ENCODE measurements around the gene NXNL2. TPM values are rescaled to one million over a fixed set of nuclear protein-coding genes. Genes with fewer than 3 reads are reported as not detected.

NXNL2 gene
- total RNA-seq, 1 experiment from 2014 or later = 0.86 TPM

DNA sequence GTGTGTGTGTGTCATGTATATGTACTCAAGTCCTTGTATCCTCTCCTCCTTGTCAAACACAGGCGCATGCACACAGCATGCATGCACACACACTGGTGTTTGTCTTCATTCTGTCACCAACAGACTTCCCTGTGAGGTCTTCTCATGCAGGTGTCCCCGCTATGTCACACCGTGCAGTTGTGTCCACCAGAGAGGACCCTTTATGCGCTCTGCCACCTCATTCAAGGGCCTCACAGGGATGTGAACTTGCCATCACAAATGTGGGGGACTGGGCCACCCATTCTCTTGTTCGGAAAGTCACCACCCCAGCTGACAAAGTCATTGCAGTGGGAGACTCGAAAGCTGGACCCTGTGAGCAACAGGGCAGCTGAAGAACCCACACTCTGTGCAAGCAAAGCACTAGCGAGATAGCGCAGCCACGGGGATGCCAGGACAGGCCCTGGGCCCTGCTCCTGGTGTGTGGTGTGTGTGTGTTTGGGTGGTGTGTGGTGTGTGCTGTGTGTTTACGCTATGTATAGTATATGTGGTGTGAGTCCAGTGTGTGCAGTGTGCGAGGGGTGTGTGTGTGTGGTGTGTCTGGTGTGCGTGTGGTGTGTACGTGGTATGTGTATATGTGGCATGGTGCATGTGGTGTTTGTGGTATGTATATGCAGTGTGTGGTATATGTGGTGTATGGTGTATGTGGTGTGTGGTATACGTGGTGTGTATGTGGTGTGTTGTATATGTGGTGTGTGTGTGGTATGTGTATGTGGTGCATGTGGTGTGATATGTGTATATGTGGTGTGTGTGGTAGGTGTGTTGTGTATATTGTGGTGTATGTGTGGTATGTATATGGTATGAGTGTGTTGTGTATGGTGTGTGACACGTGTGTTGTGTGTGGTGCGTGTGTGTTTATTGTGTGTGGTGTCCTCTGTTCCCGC lies 30.9 kb upstream of the NXNL2 start:
- ChIA-PET CTCF (no interaction called here), RAD21 (ENCODE audit: low non-redundant PET in 1 of 2, low total read pairs in 2 of 2, uncharacterized antibody in 2 of 2, unreplicated experiment in 2 of 2) (no interaction called here), POLR2A (no interaction called here)
- no peaks in the 10 kb centered on the region for H3K4me1 ChIP-seq (ENCODE audit: control insufficient read depth in 1 of 2, insufficient read depth in 2 of 2, low read length in 2 of 2)
- H3K9me2 ChIP-seq (ENCODE audit: insufficient read depth) = no peaks in the 10 kb centered on the region
- no peaks in the 10 kb centered on the region for H3K79me2 ChIP-seq (ENCODE audit: insufficient read depth, low read length)
- TF ChIP-seq CTCF (IDR thresholded peaks at IDR 0.05 in 2 of 3, conservative IDR thresholded peaks at IDR 0.05 in 1 of 3; ENCODE audit: borderline replicate concordance in 1 of 3, insufficient read depth in 1 of 3, low read depth in 2 of 3, low read length in 2 of 3) (no peak), SRF (IDR thresholded peaks at IDR 0.05; ENCODE audit: low read depth) (no peak), POLR2AphosphoS5 (IDR thresholded peaks at IDR 0.05; ENCODE audit: low read depth, low read length) (no peak), ELF1 (IDR thresholded peaks at IDR 0.05; ENCODE audit: borderline replicate concordance, low read depth) (no peak), ZNF274 (IDR thresholded peaks at IDR 0.05; ENCODE audit: low read depth, low read length) (no peak), CEBPB (IDR thresholded peaks at IDR 0.05; ENCODE audit: low read depth) (no peak)
- no peaks in the 10 kb centered on the region for H3K36me3 ChIP-seq (ENCODE audit: control insufficient read depth in 1 of 2, insufficient read depth in 2 of 2, low read length in 2 of 2)
- H3K27ac ChIP-seq (ENCODE audit: low read depth, low read length) = no peak overlapping the region
- no peaks in the 10 kb centered on the region for H3K9me3 ChIP-seq (ENCODE audit: control insufficient read depth in 1 of 2, insufficient read depth in 1 of 2, low read depth in 1 of 2, low read length in 2 of 2)
- no peaks in the 10 kb centered on the region for H4K20me1 ChIP-seq (ENCODE audit: insufficient read depth)
- H3K27me3 ChIP-seq (ENCODE audit: insufficient read depth, low read length) = no peaks in the 10 kb centered on the region
- ATAC-seq (no peak), DNase-seq (ENCODE audit: low read depth, low spot score) (no peak)
- no peak overlapping the region for H2AFZ ChIP-seq (ENCODE audit: low read depth, low read length, poor library complexity, severe bottlenecking)
- intact Hi-C loops (cut with micrococcal nuclease) = no loop called here
- no peak overlapping the region for H3K4me3 ChIP-seq (replicated peaks in 1 of 2; ENCODE audit: low read depth in 1 of 2, low read length in 2 of 2)
- BruUV-seq (replicated peaks) = no TSS peak
- H3K4me2 ChIP-seq (ENCODE audit: low read length) = no peak overlapping the region
- no peak overlapping the region for H3K9ac ChIP-seq (ENCODE audit: low read length)

- intact Hi-C loops (cut with micrococcal nuclease) = no loop called here
- no peak overlapping the region for H3K9ac ChIP-seq (ENCODE audit: low read length)
- no peak overlapping the region for H2AFZ ChIP-seq (ENCODE audit: low read depth, low read length, poor library complexity, severe bottlenecking)
- no TSS peak for BruUV-seq (replicated peaks)
- H3K9me2 ChIP-seq (ENCODE audit: insufficient read depth) = no peaks in the 10 kb centered on the region
- DNase-seq (ENCODE audit: low read depth, low spot score) (no peak), ATAC-seq (no peak)
- ChIA-PET RAD21 (ENCODE audit: low non-redundant PET in 1 of 2, low total read pairs in 2 of 2, uncharacterized antibody in 2 of 2, unreplicated experiment in 2 of 2) (no interaction called here), CTCF (no interaction called here), POLR2A (no interaction called here)
- H3K79me2 ChIP-seq (ENCODE audit: insufficient read depth, low read length) = no peaks in the 10 kb centered on the region
- TF ChIP-seq EGR1 (IDR thresholded peaks at IDR 0.05; ENCODE audit: low read depth) = no peak
- TF ChIP-seq RAD21 (IDR thresholded peaks at IDR 0.05; ENCODE audit: low read depth) = no peak
- no peak for TF ChIP-seq ZFX (IDR thresholded peaks at IDR 0.05)
- no peak for TF ChIP-seq CBX3 (IDR thresholded peaks at IDR 0.05; ENCODE audit: low read depth)
- no peak for TF ChIP-seq JUND (IDR thresholded peaks at IDR 0.05)
- no peak for TF ChIP-seq REST (IDR thresholded peaks at IDR 0.05; ENCODE audit: low read depth)
- TF ChIP-seq SP1 (IDR thresholded peaks at IDR 0.05; ENCODE audit: low read depth) = no peak
- no peak for TF ChIP-seq SIN3A (IDR thresholded peaks at IDR 0.05; ENCODE audit: low read depth)
- TF ChIP-seq, protein P1, sequence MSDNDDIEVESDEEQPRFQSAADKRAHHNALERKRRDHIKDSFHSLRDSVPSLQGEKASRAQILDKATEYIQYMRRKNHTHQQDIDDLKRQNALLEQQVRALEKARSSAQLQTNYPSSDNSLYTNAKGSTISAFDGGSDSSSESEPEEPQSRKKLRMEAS (IDR thresholded peaks at IDR 0.05) = no peak
- H3K4me2 ChIP-seq (ENCODE audit: low read length) = no peak overlapping the region
- H4K20me1 ChIP-seq (ENCODE audit: insufficient read depth) = no peaks in the 10 kb centered on the region
- H3K36me3 ChIP-seq (ENCODE audit: control insufficient read depth in 1 of 2, insufficient read depth in 2 of 2, low read length in 2 of 2) = no peaks in the 10 kb centered on the region
- H3K27me3 ChIP-seq (ENCODE audit: insufficient read depth, low read length) = no peaks in the 10 kb centered on the region
- no peak overlapping the region for H3K4me3 ChIP-seq (replicated peaks in 1 of 2; ENCODE audit: low read depth in 1 of 2, low read length in 2 of 2)
- H3K27ac ChIP-seq (ENCODE audit: low read depth, low read length) = no peak overlapping the region
- no peaks in the 10 kb centered on the region for H3K4me1 ChIP-seq (ENCODE audit: control insufficient read depth in 1 of 2, insufficient read depth in 2 of 2, low read length in 2 of 2)
- no peaks in the 10 kb centered on the region for H3K9me3 ChIP-seq (ENCODE audit: control insufficient read depth in 1 of 2, insufficient read depth in 1 of 2, low read depth in 1 of 2, low read length in 2 of 2)
These were observed 26.7 kb upstream of the NXNL2 start for GRCh38 chr9:88508326-88508725.

All from HCT116 (cell line).